Left kidney (tissue), 2 donors: ENCODE data around the gene ODAD2. TPM values are rescaled to one million over a fixed set of nuclear protein-coding genes. Genes with fewer than 3 reads are reported as not detected.
"Not testable (repeated sequence)": the region's sequence is repeated elsewhere in the genome, so short reads cannot be mapped to it uniquely, and the experiment has no call there.

Experiments used
- DNase-seq: peaks from one replicate; pipeline ENCODE4 v3.0.0-alpha.2; 2013
- polyA plus RNA-seq: library from polyadenylated mRNA; unstranded; fragments of 120-200 nt; gene quantifications from one replicate; pipeline ENCODE4 v1.2.1, GENCODE V29; 2013; ENCODE audit not compliant: insufficient read length

The ODAD2 gene
- polyA plus RNA-seq, 1 donor: 1.5 TPM

DNA sequence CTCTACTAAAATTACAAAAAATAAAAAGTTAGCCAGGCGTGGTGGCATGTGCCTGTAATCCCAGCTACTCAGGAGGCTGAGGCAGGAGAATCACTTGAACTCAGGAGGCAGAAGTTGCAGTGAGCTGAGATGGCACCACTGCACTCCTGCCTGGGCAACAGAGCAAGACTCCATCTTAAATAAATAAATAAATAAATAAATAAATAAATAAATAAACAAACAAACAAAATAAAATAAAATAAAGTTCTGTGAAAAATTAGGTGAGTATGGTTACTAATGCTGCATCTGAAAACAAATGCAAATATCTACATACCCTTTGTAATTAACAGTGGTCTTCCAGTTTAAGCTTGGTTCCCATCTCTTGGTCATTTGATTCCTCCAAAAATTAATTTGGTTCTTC lies 28.1 kb downstream of the ODAD2 start:
- DNase-seq: not testable (repeated sequence)

DNA sequence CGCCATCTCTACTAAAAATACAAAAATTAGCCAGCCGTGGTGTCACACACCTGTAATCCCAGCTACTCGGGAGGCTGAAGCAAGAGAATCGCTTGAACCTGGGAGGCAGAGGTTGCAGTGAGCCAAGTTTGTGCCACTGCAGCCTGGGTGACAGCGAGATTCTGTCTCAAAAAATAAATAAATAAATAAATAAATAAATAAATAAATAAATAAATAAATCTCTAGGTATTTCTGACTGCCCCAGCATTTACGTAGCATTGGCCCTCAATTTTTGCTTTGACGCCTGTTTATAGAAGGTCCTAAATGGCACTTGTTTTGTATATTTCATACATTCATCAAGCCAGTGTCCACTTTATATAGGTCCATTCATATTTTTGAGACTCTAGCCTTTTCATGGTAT lies 28.9 kb downstream of the ODAD2 start:
- not testable (repeated sequence) for DNase-seq

DNA sequence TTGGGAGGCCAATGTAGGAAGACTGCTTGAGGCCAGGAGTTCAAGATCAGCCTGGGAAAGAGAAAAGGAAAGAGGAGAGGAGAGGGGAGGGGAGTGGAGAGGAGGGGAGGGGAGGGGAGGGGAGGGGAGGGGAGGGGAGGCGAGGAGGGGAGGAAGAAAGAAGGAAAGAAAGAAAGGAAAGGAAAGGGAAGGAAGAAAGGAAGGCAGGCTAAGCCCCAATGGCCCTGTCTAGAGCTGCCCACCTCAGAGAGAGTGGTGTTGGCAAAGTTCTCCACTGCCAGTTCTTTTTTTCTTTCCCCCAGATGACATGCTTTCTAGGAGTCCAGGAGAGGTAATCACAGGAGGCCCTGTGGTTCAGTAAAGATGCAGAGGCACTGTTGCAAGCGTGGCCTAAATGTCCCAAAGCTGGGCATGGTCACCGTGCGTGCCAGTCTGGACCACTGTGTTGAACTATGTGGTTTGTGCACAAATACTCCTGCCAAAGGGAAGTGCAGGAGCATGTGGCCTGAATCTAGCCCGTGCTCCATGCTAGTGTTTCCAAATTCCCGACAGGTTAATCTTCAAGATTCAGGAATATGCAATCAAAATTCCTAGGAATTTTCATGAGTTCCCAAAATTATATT lies 39.7 kb downstream of the ODAD2 start:
- no peak for DNase-seq

DNA sequence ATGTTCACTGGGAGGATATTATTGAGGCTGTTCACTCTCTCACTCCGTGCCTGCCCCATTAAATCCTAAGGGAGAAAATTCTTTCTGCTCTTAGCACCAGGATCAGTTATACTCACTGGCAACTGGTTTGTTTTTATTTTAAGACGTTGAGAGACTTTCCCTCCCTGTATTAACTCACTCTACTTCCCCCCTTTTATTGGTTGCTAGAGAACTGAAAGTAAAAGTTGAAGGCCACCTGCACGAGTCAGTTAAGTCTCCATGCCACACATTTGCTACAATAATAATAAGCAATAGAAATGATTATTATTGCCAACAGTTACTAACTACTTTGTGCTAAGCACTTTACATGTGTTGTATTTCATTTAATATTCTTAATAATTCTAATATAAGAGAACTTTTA lies 40.5 kb downstream of the ODAD2 start:
- not testable (repeated sequence) for DNase-seq

DNA sequence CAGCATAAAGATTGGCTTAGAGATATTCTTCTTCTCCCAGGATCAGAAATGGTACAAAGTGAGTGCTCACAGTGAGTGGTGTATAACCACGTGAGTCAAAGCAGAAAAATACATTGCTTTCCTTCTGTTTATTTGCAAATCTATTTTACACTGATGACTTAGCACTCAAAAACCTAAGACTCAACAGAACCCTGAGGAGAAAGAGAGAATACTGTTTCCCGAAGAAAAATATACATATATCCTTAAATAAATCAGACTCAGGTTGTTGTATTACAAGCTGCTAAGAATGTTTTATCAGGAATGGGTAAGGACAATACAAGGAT lies 48.7 kb downstream of the ODAD2 start:
- no peak for DNase-seq

DNA sequence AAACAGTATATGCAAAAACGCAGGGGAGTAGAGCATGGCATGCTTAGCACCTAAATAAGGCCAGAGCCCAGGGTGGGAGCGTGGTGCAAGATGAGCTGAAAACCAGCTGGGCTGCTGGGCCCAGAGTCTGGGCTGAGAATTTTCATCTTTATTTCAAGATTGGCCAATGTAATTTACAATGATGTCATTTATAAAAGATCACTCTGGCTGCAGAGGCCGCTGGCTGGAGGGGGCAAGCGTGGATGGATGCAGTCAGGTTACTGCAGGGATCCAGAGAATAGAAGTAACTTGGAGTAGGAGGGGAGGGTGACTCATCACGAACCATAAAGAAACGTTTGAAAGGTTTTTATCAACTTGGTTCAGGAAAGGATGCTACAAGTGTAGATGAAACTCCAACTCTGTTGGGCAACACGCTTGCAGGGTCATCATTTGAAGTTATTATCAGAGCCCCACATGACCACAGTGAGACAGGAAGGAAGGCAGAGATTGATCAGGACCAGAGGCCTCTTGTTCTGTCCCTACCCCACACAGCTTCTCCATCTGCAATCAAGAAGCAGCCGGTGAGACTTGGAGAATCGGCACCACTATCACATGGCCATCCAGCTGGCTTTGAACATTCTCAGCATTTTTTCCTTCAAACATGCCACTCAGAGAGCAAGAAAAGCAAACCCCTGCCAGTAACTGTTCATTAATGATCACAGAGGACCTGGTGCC lies 49.2 kb downstream of the ODAD2 start:
- DNase-seq: no peak

DNA sequence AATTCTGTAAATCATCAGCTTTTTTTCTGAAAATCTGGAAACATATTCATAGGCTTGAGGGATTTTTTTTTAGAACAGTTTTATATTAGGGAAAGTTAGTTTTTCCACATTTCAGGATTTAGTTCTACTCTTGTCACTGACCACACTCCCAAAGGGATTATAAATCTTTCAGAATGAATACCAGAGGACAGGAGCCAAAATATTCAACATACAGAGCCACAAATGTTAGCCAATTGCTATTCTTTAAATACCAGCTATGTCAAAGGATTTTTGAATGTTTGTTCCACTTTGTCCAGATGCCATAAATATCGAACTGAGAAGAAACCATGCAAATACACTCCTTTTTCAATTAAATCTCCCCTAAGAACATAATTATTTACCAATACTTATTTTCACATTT lies 50.7 kb downstream of the ODAD2 start:
- peak; percentile 4 for DNase-seq

DNA sequence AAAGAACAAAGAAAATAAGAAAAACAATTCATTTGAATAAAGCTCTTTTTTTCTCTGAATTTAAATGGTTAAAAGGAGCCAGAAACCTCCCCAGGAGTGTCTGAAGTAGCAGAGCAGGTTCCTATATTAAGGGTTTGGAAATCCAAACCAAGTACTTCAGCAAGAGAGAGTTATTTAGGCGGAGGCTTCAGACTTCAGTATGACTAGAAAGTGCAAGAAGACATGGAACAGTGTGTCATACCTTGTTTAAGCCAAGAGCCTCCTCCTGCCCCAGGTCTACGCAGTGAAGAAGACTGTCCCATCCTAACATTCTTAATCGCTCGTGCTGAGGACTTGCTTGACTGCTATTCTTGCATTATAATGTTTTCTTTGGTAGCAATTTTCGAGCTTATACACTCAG lies 51.3 kb downstream of the ODAD2 start:
- no peak for DNase-seq

DNA sequence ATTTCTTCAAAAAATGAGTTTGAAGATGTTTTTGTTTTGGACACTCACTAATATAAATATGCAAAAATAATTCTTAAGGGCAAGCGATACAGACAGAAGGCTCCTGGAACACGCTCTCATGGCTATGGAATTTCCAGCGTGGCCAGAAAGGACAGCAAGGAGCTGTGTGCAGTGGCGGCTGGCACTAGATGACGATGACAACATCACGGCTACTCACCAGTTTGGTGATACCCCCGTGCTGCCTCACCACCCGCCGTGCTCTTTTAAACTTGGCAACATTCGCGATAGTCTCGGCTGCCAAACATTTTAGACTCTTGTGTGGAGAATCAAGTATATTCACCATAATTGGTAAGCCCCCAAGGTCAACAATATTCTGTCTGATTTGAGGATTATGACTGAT lies 54.9 kb downstream of the ODAD2 start:
- DNase-seq: no peak

DNA sequence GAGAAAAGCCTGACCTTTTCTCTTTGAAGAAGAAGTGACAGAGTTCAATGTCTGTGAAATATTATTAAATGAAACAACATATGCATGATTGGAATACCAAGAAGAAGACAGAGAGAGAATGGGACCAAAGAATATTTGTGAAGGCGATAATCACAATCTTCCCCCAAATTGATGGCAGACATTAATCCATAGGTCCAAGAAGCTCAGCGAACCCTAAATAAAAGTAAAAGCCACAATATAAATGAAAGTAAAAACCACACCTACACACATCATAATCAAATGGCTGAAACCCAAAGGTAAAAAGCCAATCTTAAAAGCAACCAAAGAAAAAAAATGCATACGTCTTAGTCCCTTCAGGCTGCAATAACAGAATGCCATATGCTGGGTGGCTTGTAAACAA lies 84.0 kb downstream of the ODAD2 start:
- no peak for DNase-seq

DNA sequence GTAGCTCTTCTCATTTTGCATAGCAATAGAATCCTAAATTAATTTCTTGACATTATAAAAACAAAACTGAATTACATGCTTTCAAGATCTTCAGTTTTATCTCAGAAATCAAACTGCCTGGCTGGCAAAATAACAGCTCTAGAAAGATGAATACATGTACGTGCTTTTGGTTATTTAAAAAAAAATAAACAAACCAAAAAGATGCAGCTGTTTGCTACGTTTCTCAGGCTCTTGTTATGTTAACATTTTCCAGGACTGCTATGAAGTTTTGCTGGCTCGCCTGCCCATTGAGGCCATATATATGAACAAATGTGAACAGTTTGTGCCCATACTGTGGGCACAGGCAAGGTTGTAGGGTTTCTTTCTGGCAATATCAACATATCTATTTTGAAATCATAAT lies 86.6 kb downstream of the ODAD2 start:
- DNase-seq: no peak

DNA sequence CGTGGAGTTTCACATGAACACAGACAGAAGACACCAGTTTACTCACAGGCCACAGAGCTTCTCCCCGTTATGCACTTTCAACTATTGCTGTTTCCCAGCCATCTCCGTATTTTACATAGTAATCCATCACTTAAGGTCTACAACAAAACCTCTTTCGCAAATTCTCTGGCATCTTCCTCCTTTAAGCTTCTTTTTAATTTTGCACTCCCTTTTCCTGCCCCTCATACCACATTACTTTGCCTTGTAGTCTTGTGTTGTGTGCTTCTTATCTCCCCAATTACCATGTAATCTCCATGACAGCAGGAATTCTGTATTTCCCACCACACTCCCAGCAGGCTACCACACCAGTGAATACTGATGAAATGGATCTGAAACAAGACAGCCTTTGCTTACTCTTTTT lies 87.3 kb downstream of the ODAD2 start:
- no peak for DNase-seq

DNA sequence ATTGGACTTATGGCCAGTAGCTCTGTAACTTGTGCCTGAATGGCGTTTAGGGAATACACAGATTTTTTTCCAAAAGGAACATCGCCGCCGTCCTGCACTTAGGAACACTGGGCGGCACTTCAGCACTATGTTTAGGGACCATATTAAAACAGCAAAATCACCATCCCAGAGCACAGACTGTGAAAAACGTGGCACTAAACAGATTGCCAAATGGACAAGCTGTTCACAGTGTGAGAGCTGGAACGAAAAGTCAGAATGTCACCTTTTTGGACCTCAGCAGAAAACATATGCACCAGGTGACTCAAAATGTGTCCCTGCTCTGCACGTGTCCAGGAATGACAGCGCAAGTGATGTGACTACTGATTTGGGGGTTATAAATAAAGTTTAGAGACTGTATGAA lies 87.9 kb downstream of the ODAD2 start:
- no peak for DNase-seq

DNA sequence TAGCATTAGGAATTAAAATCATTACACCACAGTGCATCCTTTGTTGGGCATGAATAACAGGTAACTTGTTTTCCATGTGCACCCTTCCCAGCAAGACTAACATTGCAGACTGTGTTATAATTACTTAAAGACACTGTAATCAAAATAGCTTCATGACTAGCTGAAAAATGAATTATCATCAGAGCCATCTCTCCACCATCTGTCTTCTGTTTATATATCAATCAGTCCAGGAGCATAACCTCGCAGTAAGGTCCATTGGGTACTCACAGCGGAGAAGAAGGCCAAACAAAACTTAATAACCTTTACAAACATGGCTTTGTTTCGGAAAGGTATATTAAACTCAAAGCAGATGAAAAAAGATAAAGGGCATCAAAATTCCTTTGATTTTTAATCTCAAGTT lies 90.6 kb downstream of the ODAD2 start:
- DNase-seq: no peak

DNA sequence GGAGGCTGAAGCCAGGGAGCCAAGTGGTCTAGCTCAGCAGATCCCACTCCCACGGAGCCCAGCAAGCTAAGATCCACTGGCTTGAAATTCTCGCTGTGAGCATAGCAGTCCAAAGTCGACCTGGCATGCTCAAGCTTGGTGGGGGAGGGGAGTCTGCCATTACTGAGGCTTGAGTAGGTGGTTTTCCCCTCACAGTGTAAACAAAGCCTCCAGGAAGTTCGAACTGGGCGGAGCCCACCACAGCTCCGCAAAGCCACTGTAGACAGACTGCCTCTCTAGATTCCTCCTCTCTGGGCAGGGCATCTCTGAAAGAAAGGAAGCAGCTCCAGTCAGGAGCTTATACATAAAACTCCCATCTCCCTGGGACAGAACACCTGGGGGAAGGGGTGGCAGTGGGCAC lies 99.4 kb downstream of the ODAD2 start:
- DNase-seq: not testable (repeated sequence)

DNA sequence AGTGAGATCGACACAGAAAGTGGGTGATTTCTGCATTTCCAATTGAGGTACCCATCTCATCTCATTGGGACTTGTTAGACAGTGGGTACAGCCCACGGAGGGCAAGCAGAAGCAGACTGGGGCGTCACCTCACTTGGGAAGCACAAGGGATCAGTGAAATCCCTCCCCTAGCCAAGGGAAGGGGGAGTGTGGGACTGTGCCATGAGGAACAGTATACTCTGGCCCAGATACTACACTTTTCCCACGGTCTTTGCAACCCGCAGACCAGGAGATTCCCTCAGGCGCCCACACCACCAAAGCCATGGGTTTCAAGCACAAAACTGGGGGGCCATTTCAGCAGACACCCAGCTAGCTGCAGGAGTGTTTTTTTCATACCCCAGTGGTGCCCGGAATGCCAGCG lies 99.8 kb downstream of the ODAD2 start:
- no peak for DNase-seq

DNA sequence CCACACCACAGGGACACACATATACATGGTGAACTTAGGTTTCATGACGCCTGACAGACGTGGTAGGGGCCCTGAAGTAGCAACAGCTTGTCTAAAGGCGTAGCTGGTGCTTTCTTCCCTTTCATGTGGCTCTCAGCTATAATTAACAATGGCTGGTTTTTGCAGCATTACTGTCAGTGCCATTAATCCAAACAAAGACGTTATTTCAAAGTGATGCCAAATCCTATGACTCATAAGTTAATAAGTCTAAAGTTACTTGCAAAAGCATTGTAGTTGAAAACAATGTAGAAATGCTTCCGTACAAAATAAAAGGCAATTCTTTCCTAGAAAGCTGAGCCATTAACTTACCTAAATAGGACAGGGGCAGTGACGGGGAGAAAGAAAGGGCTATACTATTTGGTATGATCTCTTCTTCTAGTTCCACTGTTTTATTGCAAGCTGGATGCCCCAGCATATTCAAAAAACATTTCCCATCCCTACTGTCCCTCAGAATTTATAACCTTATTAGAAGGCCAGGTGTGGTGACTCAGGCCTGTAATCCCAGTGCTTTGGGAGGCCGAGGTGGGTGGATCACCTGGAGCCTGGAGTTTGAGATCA lies 105.4 kb downstream of the ODAD2 start:
- DNase-seq: no peak

DNA sequence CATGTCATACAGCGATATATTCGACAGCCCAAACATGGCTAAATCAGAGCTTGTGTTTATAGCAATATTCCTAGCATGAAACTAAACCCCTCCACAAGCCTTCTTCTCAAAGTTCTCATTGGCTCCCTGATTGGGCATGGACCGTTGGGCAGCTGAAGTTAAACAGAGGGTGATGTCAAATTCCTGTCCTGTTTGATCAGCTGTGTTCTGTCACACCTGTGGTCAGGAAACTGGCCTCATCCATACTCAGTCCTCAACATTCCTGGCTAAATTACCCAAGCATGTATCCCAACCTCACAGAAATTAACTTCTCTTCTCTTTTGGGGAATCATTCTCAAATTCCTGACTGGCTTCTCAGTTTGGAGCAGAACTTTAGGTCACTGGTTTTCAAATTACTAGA lies 107.9 kb downstream of the ODAD2 start:
- no peak for DNase-seq

DNA sequence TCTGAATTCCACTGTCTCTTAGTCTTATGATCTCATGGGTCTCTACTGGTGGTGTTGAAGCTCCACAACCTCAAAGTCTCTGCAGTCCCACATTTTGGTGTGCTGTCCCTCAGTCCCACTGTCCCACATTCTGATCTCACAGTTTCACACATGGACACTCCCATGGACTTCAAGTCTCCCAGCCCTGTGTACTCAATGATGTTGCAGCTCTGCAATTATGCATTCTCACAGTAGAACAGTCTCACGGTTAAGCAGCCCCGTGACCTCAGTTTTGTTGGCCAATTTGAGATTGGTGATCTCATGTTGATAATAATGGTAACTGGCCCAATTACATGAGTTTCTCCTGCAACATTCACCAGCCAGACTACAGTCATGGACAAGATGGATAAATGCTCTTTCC lies 109.4 kb downstream of the ODAD2 start:
- DNase-seq: no peak

DNA sequence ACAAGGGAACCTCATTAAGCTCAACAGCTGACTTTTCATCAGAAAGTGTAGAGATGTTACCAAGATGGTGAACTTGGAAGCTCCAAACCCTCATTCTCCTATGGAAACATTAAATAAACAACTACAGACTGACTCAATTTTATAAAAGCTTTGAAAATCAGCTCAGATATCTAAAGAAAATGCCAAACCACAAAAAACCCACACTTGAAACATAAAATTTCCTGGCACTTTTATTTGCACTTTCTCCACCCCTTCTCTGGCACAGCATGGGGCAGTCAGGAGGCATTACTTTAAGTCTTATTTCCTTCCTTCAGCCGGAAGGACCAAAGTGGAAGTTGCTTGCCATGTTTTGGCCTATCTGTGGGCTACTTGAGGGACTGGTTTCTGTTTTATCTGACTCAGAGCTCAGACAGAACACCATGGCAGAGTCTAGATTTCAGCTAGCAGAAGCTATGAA lies 114.7 kb downstream of the ODAD2 start:
- DNase-seq: no peak

DNA sequence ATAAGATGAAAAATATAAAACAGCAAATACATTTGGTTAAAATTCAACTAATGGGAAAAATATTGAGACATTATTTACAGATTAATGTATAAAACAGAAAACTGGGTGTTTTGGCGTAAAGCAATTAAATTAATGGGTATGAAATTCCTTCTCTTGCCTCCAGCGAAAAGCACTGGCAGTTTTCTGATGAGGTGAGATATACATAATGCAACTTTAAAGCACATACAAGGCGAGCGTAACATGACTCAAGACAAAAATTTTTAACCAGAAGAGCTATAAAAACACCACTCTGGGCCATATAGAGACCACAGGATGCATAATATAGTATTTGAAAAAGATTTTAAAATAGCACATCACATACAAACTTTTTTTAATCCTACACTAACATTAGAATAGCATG lies 120.6 kb downstream of the ODAD2 start:
- DNase-seq: no peak

DNA sequence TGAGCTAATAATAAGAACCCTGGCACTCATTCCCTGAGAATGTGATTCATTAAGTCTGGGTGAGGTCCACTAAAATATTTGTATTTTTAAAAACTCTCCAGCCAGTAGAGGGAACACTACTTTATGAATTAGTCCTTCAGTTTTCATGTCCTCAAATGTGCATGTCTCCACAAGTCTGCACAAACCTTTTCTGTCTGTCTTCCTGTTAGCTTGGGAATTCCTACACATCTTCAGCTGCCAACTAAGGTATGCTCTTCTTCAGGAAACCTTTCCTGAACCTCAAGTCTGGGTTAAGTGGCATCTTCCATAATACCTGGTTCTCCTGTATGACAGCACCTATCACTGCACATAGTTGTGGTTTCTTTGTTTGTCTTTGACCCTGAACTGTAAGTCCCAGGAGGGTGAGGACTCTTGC lies 133.7 kb downstream of the ODAD2 start:
- DNase-seq: no peak

DNA sequence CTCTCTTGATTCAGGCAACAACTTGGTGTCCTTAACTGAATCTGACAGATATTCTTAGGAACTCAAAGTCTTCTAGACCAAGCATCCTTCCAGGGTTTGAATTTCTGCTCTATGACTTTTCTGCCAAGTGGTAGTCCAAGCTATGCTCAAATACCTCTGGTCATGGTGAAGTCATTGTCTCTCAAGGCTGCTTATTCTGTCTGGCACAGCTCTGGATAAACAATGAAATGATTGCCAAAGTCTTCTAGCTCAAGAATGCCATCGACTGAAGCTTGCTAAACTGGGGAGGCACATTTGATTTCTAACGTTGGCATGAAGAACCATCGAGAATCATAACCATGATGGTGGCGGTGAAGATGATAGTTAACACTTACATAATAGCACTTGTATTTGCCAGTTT lies 137.1 kb downstream of the ODAD2 start:
- no peak for DNase-seq

DNA sequence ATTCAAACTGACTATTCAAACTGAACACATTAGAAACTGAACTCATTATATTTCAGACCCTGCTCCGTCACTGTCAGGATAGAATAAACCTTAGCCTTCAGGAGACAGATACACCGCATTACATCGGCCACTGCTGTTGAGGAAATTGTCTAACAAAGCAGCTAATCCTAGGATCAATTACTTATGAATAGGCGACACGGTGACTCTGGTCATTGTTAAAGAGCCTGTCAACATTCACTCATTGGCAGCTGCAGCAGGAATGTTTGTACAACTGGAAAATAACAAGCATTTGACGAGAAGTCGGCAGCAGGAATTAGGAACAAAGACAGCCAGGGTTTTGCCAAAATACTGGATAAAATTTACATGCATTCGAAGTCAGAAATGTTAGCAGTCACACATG lies 141.3 kb downstream of the ODAD2 start:
- DNase-seq: no peak
